Panc1 (cell line): ENCODE data around the gene FYTTD1.

Experiments used
- CTCF ChIP-seq: fragments of 450-650 bp; IDR thresholded peaks from 2 replicates; pipeline ENCODE4 v1.5.1; 2017; ENCODE audit warnings: mild to moderate bottlenecking
- POLR2AphosphoS5 ChIP-seq: IDR thresholded peaks from 2 replicates; pipeline ENCODE4 v1.6.1; 2012; ENCODE audit warnings: mild to moderate bottlenecking, low read depth, low read length, moderate library complexity

DNA sequence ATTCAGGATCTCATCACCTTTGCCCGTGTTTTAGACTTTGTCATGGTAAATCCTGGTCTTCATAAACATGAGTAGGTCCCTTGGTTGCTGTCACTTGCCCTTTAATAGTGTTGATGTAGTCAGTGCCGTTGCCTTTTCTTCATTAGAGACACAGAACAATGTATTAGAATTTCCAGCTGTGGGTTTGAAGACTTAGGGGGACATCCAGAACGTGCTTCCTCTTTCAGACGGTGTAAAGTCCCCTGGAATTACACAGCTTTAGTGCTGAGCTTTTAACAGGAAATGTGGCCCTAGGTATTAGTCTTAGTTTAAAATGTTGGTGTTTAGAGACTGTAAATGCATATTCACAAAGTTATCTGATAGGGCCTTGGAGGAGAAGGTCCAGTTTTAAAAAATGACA lies 32.5 kb downstream of the FYTTD1 start:
- TF ChIP-seq CTCF, result no peak
- TF ChIP-seq POLR2AphosphoS5, result no peak
